KMS-11 (cell line): ENCODE data around the gene FRMPD2.

Source experiments
- H2AFZ ChIP-seq: fragments of 200-600 bp; sonication (generic); 2 replicates; pipeline ENCODE4 v1.6.1; 2016; ENCODE audit warnings: antibody characterized with exemption, mixed run types, low read depth
- H3K27ac ChIP-seq: fragments of 200-600 bp; sonication (generic); 2 replicates; pipeline ENCODE4 v1.6.1; 2016; ENCODE audit warnings: mild to moderate bottlenecking, mixed run types
- H3K27me3 ChIP-seq: fragments of 200-600 bp; sonication (generic); 2 replicates; pipeline ENCODE4 v1.6.1; 2017; ENCODE audit warnings: mild to moderate bottlenecking, low read depth, mixed run types, moderate library complexity; ENCODE audit not compliant: insufficient read depth
- H3K36me3 ChIP-seq: fragments of 200-600 bp; sonication (generic); 2 replicates; pipeline ENCODE4 v1.6.1; 2017; ENCODE audit warnings: mild to moderate bottlenecking, mixed run types; ENCODE audit not compliant: insufficient read depth
- H3K4me1 ChIP-seq: fragments of 200-600 bp; sonication (generic); 2 replicates; pipeline ENCODE4 v1.6.1; 2016; ENCODE audit warnings: mild to moderate bottlenecking, low read depth, mixed run types; ENCODE audit not compliant: poor library complexity, severe bottlenecking
- H3K4me2 ChIP-seq: fragments of 200-600 bp; sonication (generic); 2 replicates; pipeline ENCODE4 v1.7.0; 2016; ENCODE audit warnings: mild to moderate bottlenecking, mixed run types
- H3K4me3 ChIP-seq: fragments of 200-600 bp; sonication (generic); IDR thresholded peaks from 2 replicates; pipeline ENCODE4 v1.6.1; 2017; ENCODE audit warnings: low read depth, low read length, mixed read lengths; ENCODE audit not compliant: insufficient read depth
- H3K79me2 ChIP-seq: fragments of 200-600 bp; sonication (generic); 2 replicates; pipeline ENCODE4 v1.6.1; 2016; ENCODE audit warnings: low read depth, mixed run types; ENCODE audit not compliant: insufficient read depth
- H3K9ac ChIP-seq: fragments of 200-600 bp; sonication (generic); 2 replicates; pipeline ENCODE4 v1.6.1; 2016; ENCODE audit warnings: mild to moderate bottlenecking, mixed run types
- H4K20me1 ChIP-seq: fragments of 200-600 bp; sonication (generic); 2 replicates; pipeline ENCODE4 v1.6.1; 2016; ENCODE audit warnings: mild to moderate bottlenecking, mixed run types; ENCODE audit not compliant: insufficient read depth
- TF ChIP-seq, protein P1 (sequence below): fragments of 200-600 bp; sonication (generic); conservative IDR thresholded peaks from 2 replicates; pipeline ENCODE4 v1.6.1; 2017; ENCODE audit warnings: low read depth, mild to moderate bottlenecking, antibody characterized with exemption, low read length, moderate library complexity, mixed read lengths

FRMPD2 gene

DNA sequence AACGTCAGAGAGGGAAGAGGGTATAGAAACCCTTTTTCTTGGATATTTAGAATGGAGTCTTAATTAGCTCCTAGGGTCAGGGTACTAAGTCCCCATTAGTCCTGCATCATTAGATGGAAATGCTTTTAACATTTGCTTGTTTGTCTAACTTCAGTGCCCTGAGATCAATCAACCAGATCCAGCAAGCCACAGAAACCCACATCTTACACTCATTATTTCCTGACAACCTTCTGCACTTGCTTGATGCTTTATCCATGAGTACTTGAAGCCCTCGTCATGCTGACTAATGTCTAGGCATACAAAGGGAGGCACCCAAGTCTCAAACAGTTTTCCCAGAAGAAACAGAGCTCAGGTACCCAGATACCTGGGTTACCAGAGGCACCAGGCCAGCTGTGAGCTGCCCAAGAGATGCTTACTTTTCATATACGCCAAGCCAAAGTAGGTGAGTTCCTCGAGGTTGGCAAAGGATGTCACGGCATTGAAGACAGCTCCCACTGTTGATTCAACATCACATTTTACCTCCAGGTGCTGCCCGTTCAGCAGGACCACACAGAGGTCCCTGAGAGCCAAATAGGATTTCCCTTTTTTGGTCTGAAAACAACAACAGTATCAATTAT lies 42.7 kb downstream of the FRMPD2 start:
- Histone ChIP-seq H4K20me1 (no peaks in the 10 kb centered on the region), H3K79me2 (no peaks in the 10 kb centered on the region), H3K27me3 (no peaks in the 10 kb centered on the region), H2AFZ (no peak overlapping the region), H3K36me3 (no peaks in the 10 kb centered on the region), H3K4me3 (no peak overlapping the region), H3K27ac (no peak overlapping the region), H3K9ac (no peak overlapping the region), H3K4me1 (no peaks in the 10 kb centered on the region), H3K4me2 (no peak overlapping the region)
- TF ChIP-seq, protein P1, sequence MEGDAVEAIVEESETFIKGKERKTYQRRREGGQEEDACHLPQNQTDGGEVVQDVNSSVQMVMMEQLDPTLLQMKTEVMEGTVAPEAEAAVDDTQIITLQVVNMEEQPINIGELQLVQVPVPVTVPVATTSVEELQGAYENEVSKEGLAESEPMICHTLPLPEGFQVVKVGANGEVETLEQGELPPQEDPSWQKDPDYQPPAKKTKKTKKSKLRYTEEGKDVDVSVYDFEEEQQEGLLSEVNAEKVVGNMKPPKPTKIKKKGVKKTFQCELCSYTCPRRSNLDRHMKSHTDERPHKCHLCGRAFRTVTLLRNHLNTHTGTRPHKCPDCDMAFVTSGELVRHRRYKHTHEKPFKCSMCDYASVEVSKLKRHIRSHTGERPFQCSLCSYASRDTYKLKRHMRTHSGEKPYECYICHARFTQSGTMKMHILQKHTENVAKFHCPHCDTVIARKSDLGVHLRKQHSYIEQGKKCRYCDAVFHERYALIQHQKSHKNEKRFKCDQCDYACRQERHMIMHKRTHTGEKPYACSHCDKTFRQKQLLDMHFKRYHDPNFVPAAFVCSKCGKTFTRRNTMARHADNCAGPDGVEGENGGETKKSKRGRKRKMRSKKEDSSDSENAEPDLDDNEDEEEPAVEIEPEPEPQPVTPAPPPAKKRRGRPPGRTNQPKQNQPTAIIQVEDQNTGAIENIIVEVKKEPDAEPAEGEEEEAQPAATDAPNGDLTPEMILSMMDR, result no peak

DNA sequence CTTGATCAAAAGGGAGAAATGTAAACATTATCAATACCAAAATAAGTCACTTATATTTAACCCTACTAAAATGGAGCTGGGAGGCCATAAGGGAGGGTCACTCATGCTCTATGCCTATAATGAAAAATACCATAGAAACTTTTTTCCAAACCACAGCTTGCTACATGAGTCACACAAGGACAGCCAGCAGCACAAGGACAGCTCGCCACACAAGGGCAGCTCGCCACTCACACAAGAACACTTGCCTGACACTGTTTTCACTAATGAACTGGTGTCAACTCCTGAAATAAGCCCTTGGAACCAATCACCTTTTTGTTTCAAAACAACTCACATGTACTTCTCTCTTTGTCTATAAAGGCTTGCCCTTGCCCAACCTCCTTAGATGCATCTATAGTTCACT lies 43.3 kb downstream of the FRMPD2 start:
- Histone ChIP-seq H2AFZ (no peak overlapping the region), H3K4me1 (no peaks in the 10 kb centered on the region), H3K4me3 (no peak overlapping the region), H3K27ac (no peak overlapping the region), H3K9ac (no peak overlapping the region), H3K4me2 (no peak overlapping the region), H4K20me1 (no peaks in the 10 kb centered on the region), H3K27me3 (no peaks in the 10 kb centered on the region), H3K79me2 (no peaks in the 10 kb centered on the region), H3K36me3 (no peaks in the 10 kb centered on the region)
- TF ChIP-seq, protein P1, result no peak

DNA sequence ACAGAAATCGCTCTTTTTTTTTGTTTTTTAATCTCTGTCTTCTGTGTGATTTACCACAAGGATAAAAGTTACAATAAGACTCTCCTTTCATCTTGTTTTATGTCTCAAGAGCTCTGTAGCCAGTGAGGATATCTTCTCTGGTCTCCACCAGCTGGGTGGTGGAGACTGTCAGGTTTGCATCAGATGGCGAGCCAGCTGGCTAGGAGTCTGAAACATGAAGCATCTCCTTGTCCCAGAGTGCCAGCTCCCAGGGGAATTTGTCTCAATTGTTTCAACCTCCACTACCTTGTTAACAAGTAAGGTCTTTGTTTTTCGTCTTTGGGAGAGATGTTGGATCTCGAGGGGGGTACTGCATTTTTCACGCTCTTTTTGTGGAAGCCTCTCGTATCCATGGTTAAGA lies 47.3 kb downstream of the FRMPD2 start:
- no peaks in the 10 kb centered on the region for H4K20me1 ChIP-seq
- no peak overlapping the region for H3K4me3 ChIP-seq
- H3K36me3 ChIP-seq, result no peaks in the 10 kb centered on the region
- no peak overlapping the region for H2AFZ ChIP-seq
- no peaks in the 10 kb centered on the region for H3K4me1 ChIP-seq
- H3K4me2 ChIP-seq, result no peak overlapping the region
- no peaks in the 10 kb centered on the region for H3K79me2 ChIP-seq
- TF ChIP-seq, protein P1, result no peak
- H3K9ac ChIP-seq, result no peak overlapping the region
- H3K27me3 ChIP-seq, result no peaks in the 10 kb centered on the region
- H3K27ac ChIP-seq, result no peak overlapping the region

DNA sequence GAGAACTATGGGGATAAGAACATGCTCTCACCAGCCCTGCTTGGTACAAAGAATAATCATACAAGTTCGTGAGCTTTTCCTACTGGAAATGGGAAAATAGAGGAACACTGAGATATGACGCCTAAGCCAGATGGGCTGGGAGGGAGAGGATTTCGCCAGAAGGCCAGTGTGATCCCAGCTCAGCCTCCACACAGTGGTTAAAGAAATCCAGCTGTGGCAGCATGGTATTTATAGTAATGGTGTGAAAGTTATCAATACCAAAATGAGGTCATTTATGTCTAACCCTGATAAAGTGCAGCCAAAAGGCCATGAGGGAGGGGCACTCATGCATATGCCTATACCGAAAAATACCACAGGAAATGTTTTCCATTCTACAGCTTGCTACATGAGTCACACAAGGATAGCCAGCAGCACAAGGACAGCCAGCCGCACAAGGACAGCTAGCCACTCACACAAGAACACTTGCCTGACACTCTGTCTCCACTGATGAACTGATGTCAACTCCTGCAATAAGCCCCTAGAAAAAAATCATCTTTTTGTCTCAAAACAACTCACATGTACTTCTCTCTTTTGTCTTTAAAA lies 49.4 kb downstream of the FRMPD2 start:
- Histone ChIP-seq H4K20me1 (no peaks in the 10 kb centered on the region), H2AFZ (no peak overlapping the region), H3K4me1 (no peaks in the 10 kb centered on the region), H3K27me3 (no peaks in the 10 kb centered on the region), H3K4me2 (no peak overlapping the region), H3K27ac (no peak overlapping the region), H3K4me3 (no peak overlapping the region), H3K9ac (no peak overlapping the region), H3K79me2 (no peaks in the 10 kb centered on the region), H3K36me3 (no peaks in the 10 kb centered on the region)
- TF ChIP-seq, protein P1, result no peak
